Purkinje cell (primary cell): Measurements from ENCODE around the gene RAB3C. TPM values are rescaled to one million over a fixed set of nuclear protein-coding genes. Genes with fewer than 3 reads are reported as not detected.

ENCODE experiments used
- polyA plus RNA-seq: library from polyadenylated mRNA; unstranded; fragments of >200 nt; fragmentation: Nextera tagmentation; gene quantifications from 2 replicates; pipeline ENCODE4 v1.2.1, GENCODE V29; 2014

Gene RAB3C
- polyA plus RNA-seq: 102 and 166 TPM in 2 replicates

DNA sequence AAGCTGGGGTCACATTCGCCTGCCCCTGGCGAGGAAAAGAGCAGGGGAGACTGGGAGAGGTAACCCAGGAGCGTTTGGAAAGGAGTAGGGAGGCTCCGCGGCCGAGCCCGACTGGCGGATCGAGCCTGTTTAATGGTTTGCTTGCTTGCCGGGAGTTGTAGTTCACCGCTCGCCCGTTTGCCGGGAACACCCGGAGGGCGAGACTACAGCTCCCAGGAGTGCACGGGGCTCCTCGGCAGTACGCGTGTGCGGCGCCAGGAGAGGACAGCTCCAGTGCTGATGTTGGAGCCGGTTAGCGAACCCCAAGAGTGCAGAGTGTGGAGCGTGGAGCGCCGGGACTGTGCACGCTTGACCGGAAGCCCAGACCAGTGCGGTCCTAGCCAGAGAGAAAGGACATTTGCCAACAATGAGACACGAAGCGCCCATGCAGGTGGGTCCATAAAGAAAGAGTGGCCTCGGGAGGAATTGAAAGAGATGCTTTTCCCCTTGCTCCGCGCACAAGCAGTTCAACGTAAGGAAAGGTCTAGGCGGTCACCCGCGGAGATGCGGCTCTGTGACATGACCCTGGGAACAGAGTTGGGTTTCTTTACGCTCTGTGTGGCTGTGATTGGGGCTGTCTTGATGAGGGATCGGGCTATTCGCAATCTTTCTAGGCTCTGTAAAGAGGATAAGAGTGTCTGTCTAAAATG, at the start of gene RAB3C:
RAB3C (plus strand) TSS at position 273 of the 689 bp plus-strand sequence; CDS start at position 407, 134 bp downstream.

Other genes starting within 250 kb of the RAB3C start
- gene PLK2, start 123.0 kb upstream of the RAB3C start, polyA plus RNA-seq: 8.0 and 20.5 TPM in 2 replicates
- gene GAPT, start 91.6 kb upstream of the RAB3C start, polyA plus RNA-seq: not detected in 2 replicates